ENCODE results near the gene AGXT.

Gene AGXT

DNA sequence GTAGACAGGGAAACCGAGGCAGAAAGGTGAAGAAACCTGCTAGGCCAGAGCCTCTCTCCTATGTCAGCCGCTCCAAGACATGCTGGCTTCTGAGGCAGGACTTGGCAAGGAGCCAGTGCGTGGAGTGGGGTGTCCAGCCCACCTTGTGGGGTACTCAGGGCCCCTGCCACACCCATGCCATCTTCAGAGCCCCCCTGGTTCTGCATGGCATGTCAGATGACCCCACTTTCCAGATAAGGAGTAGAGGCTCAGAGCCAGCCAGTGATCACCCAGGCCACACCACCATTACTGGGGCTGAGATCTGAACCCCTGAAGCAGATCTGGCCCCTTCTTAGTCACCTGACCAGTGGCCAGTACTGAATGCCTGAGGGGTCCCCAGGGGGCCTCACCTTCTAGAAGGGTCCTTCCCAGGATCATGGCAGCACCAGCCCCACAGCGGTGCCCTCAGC is 52.2 kb downstream of the AGXT start:
- no peak for DNase-seq
- in situ Hi-C loops (cut with MboI; ENCODE audit: low pct_unique_long_range_greater_than_20kb, low sequenced_read_pairs) = no loop called here

DNA sequence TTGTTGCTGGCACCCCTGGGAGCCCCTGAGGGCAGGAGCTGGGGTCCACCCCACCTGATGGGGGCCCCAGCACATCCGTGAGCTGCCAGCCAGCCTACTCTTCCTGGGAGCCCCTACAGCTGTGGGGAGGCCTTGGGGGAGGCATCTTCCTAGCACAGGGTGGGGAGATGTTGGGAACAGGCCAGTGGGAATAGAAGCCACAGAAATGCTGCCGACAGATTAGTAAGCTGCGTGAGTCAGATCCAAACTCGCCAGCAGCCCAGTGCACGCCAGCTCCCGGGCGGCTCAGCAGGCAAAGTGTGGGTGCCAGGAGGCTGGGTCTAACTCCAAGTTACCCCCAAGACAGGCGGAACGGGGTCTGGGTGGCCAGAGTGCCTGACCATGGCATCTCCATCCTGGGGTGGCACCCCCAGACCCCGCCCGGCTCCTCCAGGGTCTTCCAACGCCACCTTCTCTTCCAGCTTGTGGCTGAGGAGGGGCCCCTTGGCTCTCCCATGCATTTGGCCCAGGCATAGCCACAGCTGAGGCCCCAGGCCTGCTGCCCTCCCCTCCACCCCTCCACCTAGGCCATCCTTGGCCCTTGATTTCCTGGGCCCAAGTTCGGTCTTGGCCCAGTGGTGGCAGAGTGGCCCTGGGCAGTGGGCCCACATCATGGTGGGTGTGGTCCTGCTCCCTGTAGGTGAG is 52.8 kb downstream of the AGXT start:
- in situ Hi-C loops (cut with MboI; ENCODE audit: low pct_unique_long_range_greater_than_20kb, low sequenced_read_pairs) = no loop called here
- DNase-seq = no peak

DNA sequence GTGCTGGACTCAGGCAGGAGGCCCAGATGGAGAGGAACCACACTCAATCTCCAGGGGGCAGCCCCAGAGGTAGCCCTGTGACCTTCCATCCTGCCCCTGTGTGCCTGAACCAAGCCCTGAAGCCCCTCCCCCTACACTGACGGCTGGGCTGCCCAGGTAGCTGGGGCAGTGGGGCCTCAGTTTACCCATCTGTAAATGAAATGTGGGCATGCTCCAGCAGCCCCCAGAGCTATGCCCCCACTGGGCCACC is 53.3 kb downstream of the AGXT start:
- no peak for DNase-seq
- in situ Hi-C loops (cut with MboI; ENCODE audit: low pct_unique_long_range_greater_than_20kb, low sequenced_read_pairs) = no loop called here

- in situ Hi-C loops (cut with MboI; ENCODE audit: low pct_unique_long_range_greater_than_20kb, low sequenced_read_pairs) = no loop called here
- no peak for DNase-seq
Observed at GRCh38 chr2:240922245-240922981, 53.8 kb downstream of the AGXT start.

- DNase-seq = no peak
- in situ Hi-C loops (cut with MboI; ENCODE audit: low pct_unique_long_range_greater_than_20kb, low sequenced_read_pairs) = no loop called here
Observed at GRCh38 chr2:240922982-240923537, 54.4 kb downstream of the AGXT start.

DNA sequence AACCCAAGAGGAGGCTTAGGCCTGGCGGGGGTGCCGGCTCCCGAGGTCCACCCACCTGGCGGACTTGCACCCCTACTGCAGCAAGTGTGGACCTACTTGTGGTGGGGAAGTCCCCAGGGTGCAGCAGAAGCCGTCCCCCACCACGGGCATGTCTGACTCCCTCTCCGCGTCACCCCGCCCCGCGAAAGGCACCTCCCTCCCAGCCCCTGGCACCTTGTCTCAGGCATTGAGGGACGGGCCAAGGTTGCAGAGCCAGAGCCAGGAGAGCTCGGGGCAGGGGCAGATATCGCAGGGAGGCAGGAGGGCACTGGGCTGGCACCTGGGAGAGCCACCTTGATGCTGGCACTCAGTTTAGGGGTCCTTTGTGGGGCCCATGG is 56.6 kb downstream of the AGXT start:
- in situ Hi-C loops (cut with MboI; ENCODE audit: low pct_unique_long_range_greater_than_20kb, low sequenced_read_pairs) = no loop called here
- no peak for DNase-seq

GRCh38 chr2:240925568-240926515 is 57.2 kb downstream of the AGXT start:
- DNase-seq = no peak
- in situ Hi-C loops (cut with MboI; ENCODE audit: low pct_unique_long_range_greater_than_20kb, low sequenced_read_pairs) = no loop called here

- no peak for DNase-seq
- in situ Hi-C loops (cut with MboI; ENCODE audit: low pct_unique_long_range_greater_than_20kb, low sequenced_read_pairs) = no loop called here
Observed at GRCh38 chr2:240926516-240927389, 58.1 kb downstream of the AGXT start.

DNA sequence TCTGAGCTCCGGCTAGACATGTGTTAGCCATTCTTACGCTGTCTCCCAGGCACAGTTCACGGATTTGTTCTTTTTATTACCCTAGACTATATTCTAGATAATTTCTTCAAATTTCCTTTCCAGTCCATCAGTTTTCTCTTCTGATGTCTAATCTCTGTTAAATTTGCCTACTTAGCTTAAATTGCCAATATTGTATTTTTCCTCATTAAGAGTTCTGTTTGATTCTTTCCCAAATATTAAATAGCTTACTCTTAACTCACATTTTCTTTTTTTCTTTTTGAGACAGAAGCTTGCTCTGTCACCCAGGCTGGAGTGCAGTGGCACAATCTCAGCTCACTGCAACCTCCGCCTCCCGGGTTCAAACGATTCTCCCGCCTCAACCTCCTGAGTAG is 58.8 kb downstream of the AGXT start:
- no peak for DNase-seq
- in situ Hi-C loops (cut with MboI; ENCODE audit: low pct_unique_long_range_greater_than_20kb, low sequenced_read_pairs) = no loop called here

DNA sequence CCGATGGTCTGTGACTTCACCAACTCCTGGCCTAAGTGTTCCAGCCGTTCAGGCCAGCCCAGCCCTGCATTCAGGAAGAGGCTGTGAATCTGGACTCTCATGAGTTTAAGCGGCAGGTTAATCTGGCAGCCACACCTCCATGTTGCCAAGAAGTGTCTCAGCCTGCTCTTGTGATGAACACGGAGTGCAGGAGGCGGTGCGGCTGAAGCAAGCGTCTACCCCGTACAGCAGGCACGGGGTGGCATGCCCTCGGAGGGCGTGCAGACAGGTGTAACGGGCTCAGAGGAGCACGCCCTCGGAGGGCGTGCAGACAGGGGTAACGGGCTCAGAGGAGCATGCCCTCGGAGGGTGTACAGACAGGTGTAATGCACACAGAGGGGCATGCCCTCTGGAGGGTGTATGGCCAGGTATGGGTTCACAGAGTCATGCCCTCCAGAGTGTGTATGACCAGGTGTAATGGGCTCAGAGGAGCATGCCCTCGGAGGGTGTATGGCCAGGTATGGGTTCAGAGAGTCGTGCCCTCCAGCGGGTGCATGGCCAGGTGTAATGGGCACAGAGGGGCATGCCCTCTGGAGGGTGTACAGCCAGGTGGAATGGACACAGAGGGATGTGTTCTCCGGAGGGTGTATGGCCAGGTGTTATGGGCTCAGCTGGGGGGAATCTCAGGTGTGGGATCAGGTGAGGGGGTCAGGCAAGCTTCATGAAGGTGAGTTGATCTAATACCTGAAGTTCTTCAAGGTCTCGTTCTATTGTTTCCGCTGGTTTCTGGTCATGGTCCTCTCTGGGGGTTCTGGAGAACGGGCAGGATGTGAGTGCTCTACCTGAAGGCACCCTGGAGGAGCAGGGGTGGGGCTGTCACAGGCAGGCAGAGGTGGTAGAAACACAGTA is 60.1 kb downstream of the AGXT start:
- no peak for DNase-seq
- in situ Hi-C loops (cut with MboI; ENCODE audit: low pct_unique_long_range_greater_than_20kb, low sequenced_read_pairs) = no loop called here

DNA sequence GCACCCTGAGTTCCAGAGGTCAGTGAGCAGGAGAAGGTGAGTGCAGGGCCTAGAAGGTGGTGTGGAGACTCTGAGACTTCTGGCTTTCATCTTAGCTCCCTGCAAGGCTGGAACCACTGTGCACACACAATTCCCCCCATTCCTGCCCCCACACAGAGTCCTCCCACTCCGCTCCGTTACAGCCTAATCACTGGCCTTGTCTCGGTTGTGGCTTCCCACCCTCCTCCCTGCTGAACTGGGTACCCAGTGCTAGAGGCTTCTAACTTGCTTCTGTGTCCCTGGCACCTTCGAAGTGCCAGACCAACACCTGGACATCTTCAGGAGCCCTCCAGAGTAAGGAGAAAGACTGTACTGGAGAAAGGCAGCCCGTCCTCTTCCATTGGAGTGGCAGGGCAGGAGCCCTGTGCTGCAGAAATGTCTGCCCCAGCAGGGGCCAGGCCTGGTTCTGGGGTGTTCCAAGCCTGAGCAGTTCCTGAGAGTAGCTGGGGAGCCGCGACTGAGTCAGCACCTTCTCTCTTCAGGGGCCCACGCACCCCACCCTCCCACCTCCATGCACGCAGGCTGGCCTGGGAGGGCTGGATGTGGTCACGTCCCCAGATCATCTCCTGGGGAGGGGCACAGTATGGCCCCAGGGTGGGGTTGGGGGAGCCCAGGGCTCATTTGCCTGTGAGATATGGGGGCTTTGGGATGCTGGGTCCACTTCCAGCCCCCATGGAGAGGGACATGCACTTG is 60.9 kb downstream of the AGXT start:
- DNase-seq = no peak
- in situ Hi-C loops (cut with MboI; ENCODE audit: low pct_unique_long_range_greater_than_20kb, low sequenced_read_pairs) = no loop called here

Measured in KBM-7 (cell line).